PC-9 (cell line): ENCODE data around the gene PFDN4. TPM values are rescaled to one million over a fixed set of nuclear protein-coding genes. Genes with fewer than 3 reads are reported as not detected.

Experiments
- BruUV-seq: library from RNA; stranded (reverse); fragments of 400-500 nt; replicated peaks from 2 replicates; lab custom pipeline; 2021; lab: Mats Ljungman, UMichigan
- CTCF ChIA-PET: fragments of 300-600 bp; sonication (Branson Sonifier 250); formaldehyde crosslinking; loops from one replicate; lab custom pipeline; 2022; ENCODE audit warnings: antibody characterized with exemption; lab: Charles Lee
- POLR2A ChIA-PET: fragments of 300-600 bp; sonication (Branson Sonifier 250); formaldehyde crosslinking; loops from one replicate; lab custom pipeline; 2022; ENCODE audit warnings: antibody characterized with exemption; ENCODE audit not compliant: unreplicated experiment; lab: Charles Lee
- DNase-seq, 2 experiments: peaks; one replicate each; pipeline versions ENCODE4 v3.0.0 to v3.0.0-alpha.2; 2015 to 2022; ENCODE audit warnings: mixed read lengths in 1 of 2
- H2AFZ ChIP-seq: fragments of 200-600 bp; sonication (generic); 2 replicates; pipeline ENCODE4 v1.8.1; 2017; ENCODE audit warnings: antibody characterized with exemption
- H3F3A ChIP-seq: fragments of 200-600 bp; sonication (generic); 2 replicates; pipeline ENCODE4 v1.8.1; 2017; ENCODE audit warnings: antibody characterized with exemption, mild to moderate bottlenecking, low read depth; ENCODE audit not compliant: insufficient read depth
- H3K27ac ChIP-seq: fragments of 200-600 bp; sonication (generic); 2 replicates; pipeline ENCODE4 v1.6.1; 2016; ENCODE audit warnings: mixed run types
- H3K27me3 ChIP-seq: fragments of 200-600 bp; sonication (generic); 2 replicates; pipeline ENCODE4 v1.6.1; 2016; ENCODE audit warnings: low read depth, mixed run types; ENCODE audit not compliant: insufficient read depth
- H3K36me3 ChIP-seq: fragments of 200-600 bp; sonication (generic); 2 replicates; pipeline ENCODE4 v1.6.1; 2016; ENCODE audit warnings: low read depth, mixed run types
- H3K4me1 ChIP-seq: fragments of 200-600 bp; sonication (generic); replicated peaks from 2 replicates; pipeline ENCODE4 v1.6.1; 2016; ENCODE audit warnings: mixed run types; ENCODE audit not compliant: insufficient read depth
- H3K4me2 ChIP-seq: fragments of 200-600 bp; sonication (generic); 2 replicates; pipeline ENCODE4 v1.6.1; 2017; ENCODE audit warnings: mixed run types
- H3K4me3 ChIP-seq: fragments of 200-600 bp; sonication (generic); 2 replicates; pipeline ENCODE4 v1.6.1; 2016; ENCODE audit warnings: mixed run types
- H3K79me2 ChIP-seq: fragments of 200-600 bp; sonication (generic); 2 replicates; pipeline ENCODE4 v1.6.1; 2017; ENCODE audit warnings: low read depth, mixed run types
- H3K9me2 ChIP-seq: fragments of 200-600 bp; sonication (generic); 2 replicates; pipeline ENCODE4 v1.8.1; 2017; ENCODE audit warnings: mild to moderate bottlenecking; ENCODE audit not compliant: insufficient read depth
- H3K9me3 ChIP-seq: fragments of 200-600 bp; sonication (generic); 2 replicates; pipeline ENCODE4 v1.8.1; 2016; ENCODE audit warnings: low read depth; ENCODE audit not compliant: insufficient read depth
- H4K20me1 ChIP-seq: fragments of 200-600 bp; sonication (generic); 2 replicates; pipeline ENCODE4 v1.8.1; 2017; ENCODE audit not compliant: insufficient read depth
- EZH2 ChIP-seq: fragments of 200-600 bp; sonication (generic); IDR thresholded peaks from 2 replicates; pipeline ENCODE4 v1.8.0; 2017; ENCODE audit warnings: antibody characterized with exemption, low read depth
- intact Hi-C: fragments of 100-400 bp; cut with micrococcal nuclease; formaldehyde crosslinking; loops from one replicate; pipeline ENCODE4 v1.10.0; 2022; ENCODE audit not compliant: unreplicated experiment
- total RNA-seq: library from RNA; stranded (reverse); gene quantifications from 2 replicates; pipeline ENCODE4 v1.2.3, GENCODE V29; 2021
- TF ChIP-seq, protein P1 (sequence below): fragments of 200-600 bp; sonication (generic); conservative IDR thresholded peaks from 2 replicates; pipeline ENCODE4 v1.6.1; 2017; ENCODE audit warnings: mixed run types, antibody characterized with exemption, mild to moderate bottlenecking, moderate library complexity

The PFDN4 gene
- total RNA-seq, 1 experiment from 2014 or later, result 49.5 TPM

- ChIA-PET CTCF (no interaction called here), POLR2A (no interaction called here)
- Histone ChIP-seq H4K20me1 (no peaks in the 10 kb centered on the region), H3K4me1 (peaks cover 25% of the 10 kb centered on the region), H3K9me2 (no peaks in the 10 kb centered on the region), H3K4me2 (peak overlapping the region; percentile 50), H3K79me2 (no peaks in the 10 kb centered on the region), H3F3A (peaks cover 11% of the 10 kb centered on the region; the same call in 1 of the 2 replicates), H3K9me3 (no peaks in the 10 kb centered on the region), H3K36me3 (no peaks in the 10 kb centered on the region), H2AFZ (peak overlapping the region; percentile 9; the same call in 1 of the 2 replicates), H3K27me3 (no peaks in the 10 kb centered on the region), H3K4me3 (peak overlapping the region; percentile 28; the same call in 1 of the 2 replicates), H3K27ac (peak overlapping the region; percentile 50)
- no TSS peak for BruUV-seq
- TF ChIP-seq, protein P1, sequence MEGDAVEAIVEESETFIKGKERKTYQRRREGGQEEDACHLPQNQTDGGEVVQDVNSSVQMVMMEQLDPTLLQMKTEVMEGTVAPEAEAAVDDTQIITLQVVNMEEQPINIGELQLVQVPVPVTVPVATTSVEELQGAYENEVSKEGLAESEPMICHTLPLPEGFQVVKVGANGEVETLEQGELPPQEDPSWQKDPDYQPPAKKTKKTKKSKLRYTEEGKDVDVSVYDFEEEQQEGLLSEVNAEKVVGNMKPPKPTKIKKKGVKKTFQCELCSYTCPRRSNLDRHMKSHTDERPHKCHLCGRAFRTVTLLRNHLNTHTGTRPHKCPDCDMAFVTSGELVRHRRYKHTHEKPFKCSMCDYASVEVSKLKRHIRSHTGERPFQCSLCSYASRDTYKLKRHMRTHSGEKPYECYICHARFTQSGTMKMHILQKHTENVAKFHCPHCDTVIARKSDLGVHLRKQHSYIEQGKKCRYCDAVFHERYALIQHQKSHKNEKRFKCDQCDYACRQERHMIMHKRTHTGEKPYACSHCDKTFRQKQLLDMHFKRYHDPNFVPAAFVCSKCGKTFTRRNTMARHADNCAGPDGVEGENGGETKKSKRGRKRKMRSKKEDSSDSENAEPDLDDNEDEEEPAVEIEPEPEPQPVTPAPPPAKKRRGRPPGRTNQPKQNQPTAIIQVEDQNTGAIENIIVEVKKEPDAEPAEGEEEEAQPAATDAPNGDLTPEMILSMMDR, result no peak
- TF ChIP-seq EZH2, result no peak
- peak; percentile 25 to 79 for DNase-seq
- intact Hi-C loops, result no loop called here
These were observed 42.8 kb downstream of the PFDN4 start for GRCh38 chr20:54250691-54251090.

- no peaks in the 10 kb centered on the region for H3K27me3 ChIP-seq
- TF ChIP-seq, protein P1, result no peak
- no peak for TF ChIP-seq EZH2
- BruUV-seq, result TSS peak; percentile 79
- H3F3A ChIP-seq, result peaks cover 15% of the 10 kb centered on the region; the same call in 1 of the 2 replicates
- H4K20me1 ChIP-seq, result no peaks in the 10 kb centered on the region
- intact Hi-C loops, result no loop called here
- peaks cover 30% of the 10 kb centered on the region for H3K4me1 ChIP-seq
- CTCF ChIA-PET, result no interaction called here
- POLR2A ChIA-PET, result no interaction called here
- peak overlapping the region; percentile 28; the same call in 1 of the 2 replicates for H3K4me3 ChIP-seq
- no peaks in the 10 kb centered on the region for H3K9me2 ChIP-seq
- H3K79me2 ChIP-seq, result no peaks in the 10 kb centered on the region
- H3K4me2 ChIP-seq, result peak overlapping the region; percentile 50
- no peaks in the 10 kb centered on the region for H3K36me3 ChIP-seq
- H2AFZ ChIP-seq, result peak overlapping the region; percentile 9; the same call in 1 of the 2 replicates
- H3K9me3 ChIP-seq, result no peaks in the 10 kb centered on the region
- peak in 1 of 2 experiments; percentile 66 for DNase-seq
- H3K27ac ChIP-seq, result peak overlapping the region; percentile 50
These were observed 43.2 kb downstream of the PFDN4 start for GRCh38 chr20:54251096-54251495.

- Histone ChIP-seq H3K36me3 (no peaks in the 10 kb centered on the region), H4K20me1 (no peaks in the 10 kb centered on the region), H3K79me2 (no peaks in the 10 kb centered on the region), H3K4me2 (0 out of 2 replicates have a peak overlapping the region, but pooled peaks have one; percentile 0), H3K9me3 (no peaks in the 10 kb centered on the region), H3K27ac (no peak overlapping the region), H2AFZ (no peak overlapping the region), H3F3A (peaks cover 34% of the 10 kb centered on the region), H3K27me3 (no peaks in the 10 kb centered on the region), H3K9me2 (no peaks in the 10 kb centered on the region), H3K4me3 (no peak overlapping the region), H3K4me1 (peaks cover 52% of the 10 kb centered on the region)
- no peak for TF ChIP-seq EZH2
- no TSS peak for BruUV-seq
- POLR2A ChIA-PET, result no interaction called here
- CTCF ChIA-PET, result interaction anchor here (0.6 to 0.7 kb wide), 2 partner anchors 153 to 590 kb away, joined by 4 to 9 read pairs; no protein-coding TSS in a partner anchor
- intact Hi-C loops, result no loop called here
- DNase-seq, result peak in 1 of 2 experiments; percentile 52
These were observed 46.7 kb downstream of the PFDN4 start for GRCh38 chr20:54254596-54254995.
